GM21737 (cell line): ENCODE data around the gene KCNH2.

Experiments
- ATAC-seq: cut with Tn5 transposase; IDR thresholded peaks from one replicate; pipeline ENCODE4 v1.9.1; 2021; ENCODE audit warnings: mild to moderate bottlenecking, moderate library complexity; ENCODE audit not compliant: unreplicated experiment

Gene KCNH2

DNA sequence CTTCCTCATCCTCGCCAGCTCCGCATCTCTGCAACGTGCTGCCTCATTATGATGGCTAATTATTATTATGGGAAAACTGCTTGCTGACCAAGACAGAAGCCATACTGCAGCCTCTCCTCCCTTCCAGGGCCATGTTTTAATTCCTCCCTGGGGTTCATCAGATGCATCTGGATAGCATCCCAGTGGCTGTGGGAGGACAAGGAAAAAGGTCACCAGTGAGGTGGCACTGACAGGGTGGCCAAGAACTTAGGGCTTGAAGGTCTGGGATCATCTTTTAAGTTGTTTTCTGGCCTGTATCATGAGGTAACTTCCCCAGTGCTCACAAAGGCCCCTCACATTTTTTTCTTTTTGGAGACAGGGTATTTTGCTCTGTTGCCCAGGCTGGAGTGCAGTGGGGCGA lies 39.6 kb downstream of the KCNH2 start:
- no peak for ATAC-seq

DNA sequence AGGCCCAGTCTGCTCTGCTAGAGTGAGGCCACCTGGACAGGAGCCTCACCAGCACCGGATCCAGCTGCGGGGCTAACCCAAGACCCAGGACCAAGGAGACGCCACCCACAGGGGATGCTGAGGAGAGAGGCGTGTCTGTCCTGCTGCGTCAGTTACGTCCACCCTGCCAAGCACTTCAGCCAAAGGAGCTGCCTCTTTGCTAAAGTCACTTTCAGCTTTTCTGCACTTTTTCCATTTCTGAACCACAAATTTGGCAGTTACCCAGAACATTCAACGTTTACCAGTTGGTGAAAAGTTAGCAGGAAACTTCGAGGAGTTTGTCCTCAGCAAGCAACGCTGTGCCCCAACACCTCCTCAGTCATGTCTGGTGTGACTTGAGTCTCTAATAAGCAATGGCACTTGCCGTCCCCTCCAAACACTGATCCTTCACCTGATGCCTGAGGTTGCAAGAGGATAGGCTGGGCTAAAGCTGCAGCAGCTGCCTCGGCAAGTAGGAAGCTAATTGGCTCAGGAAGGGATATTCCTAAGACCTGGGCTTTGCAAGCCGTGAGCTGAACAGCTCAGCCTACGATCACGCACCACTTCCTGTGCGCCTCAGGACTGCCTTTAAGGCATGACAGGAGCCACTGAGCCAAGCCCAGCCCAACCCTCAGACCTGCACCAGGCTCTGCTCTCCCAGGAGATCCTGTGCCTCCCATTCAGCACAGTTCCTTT lies 40.1 kb downstream of the KCNH2 start:
- no peak for ATAC-seq

DNA sequence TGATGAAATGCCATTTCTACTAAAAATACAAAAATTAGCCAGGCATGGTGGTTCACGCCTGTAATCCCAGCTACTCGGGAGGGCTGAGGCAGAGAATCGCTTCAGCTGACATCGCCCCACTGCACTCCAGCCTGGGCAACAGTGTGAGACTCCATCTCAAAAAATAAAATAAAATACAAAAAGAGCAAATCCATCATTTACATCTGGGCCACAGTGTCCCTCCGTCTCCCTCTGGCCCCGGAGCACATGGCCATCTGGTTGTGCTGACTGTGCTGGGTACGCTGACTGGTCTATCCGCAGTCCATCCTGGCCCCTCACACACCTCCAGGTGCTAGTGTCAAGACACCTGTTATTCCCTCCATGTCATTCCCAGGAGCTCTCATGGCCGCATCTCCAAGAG lies 42.1 kb downstream of the KCNH2 start:
- ATAC-seq: no peak

DNA sequence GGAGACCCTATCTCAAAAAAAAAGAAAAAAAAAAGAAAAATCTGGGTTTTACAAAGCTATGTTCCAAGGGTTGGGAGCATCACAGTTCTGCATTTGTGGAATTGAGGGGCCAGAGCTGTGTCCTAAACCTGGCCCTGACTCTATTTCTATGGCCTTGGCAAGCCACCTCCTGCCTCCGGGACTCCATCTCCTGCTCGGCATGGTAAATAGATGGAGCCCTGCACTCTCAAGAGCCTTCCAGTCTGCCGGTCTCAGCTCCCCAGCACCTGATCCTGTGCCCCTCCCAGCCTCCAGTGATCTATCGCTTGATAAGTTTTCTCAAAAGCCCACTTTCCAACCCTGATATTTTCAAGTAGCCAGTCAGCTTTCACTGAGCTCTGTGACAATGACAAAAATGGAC lies 43.0 kb downstream of the KCNH2 start:
- ATAC-seq: no peak

DNA sequence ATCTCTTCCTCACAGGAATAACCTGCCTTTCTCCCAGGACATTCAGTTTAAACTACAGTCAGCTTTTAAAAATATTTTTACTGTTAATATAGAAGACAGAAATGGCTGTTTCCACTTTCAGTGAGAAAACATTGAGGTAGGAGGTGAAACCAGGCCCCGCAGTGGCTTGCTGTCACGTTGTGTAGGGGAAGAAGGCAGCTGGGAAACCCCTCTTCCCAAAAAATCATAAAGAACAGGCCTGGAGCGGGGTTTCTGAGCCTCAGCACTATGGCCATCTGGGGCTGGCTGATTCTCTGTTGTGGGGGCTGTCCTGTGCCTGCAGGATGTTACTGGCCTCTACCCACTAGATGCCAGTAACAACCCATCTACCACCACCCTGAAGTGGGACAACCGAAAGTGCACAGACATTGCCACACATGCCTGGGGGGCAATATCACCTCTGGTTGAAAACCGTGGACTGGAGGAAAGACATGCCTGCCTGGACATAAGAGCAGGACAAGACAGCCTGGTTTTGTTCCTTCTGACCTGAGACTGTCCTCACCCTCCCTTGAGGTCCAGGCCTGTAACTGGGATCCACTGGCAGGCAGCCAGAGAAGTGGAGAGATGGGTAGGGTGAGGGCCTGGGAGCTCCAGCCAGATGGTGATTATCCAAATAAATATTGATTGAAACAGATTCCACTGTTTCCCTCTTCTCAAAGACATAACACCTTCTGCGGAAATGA lies 43.9 kb downstream of the KCNH2 start:
- ATAC-seq: no peak

DNA sequence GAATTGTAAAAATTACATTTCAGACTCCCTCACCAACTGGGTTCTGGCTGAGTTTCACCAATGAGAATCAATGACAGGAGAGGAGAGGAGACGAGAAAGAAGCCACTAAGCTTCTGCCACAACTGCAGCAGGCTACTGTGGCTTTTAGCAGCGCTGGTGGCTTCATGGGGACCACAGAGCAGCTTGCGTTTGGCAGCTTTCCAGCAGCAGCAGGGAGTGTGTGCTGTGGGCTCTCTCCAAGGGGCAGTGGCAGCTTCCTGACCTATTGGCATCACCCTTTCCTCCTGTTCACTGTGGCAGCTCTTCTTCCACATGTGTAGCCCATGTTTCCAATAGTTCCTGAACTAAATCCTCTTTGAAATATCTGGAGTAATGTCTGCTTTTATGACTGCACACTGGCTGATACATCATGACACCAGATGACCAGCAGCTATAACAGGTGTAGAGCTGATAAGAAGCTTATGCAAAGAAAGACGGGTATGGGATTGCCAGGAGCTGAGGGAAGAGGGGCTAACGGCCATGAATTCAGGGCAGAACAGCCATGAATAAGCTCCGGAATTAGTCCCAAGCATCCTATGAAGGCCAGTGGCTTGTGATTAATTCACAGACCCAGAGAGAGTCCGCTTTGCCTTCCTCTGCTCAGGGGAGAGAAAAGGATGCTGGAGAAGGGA lies 46.8 kb downstream of the KCNH2 start:
- no peak for ATAC-seq

DNA sequence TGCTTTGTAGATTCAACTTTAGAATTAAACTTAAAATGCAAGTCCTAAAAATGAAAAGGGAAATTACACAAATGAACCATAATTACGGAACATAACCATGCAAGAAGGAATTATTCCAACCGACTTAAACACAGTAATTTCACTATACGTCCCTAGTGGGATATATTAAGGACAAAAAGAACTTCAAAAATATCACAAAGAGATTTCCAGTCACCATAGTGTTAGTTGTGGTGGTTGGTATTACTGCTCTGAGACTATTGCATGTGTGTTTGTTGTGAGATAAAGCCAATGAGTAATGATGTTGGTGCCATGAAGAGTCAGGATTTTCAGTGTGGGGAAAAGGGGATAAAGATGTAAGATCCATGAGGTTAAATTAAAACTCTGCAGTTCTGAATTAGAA lies 49.6 kb downstream of the KCNH2 start:
- no peak for ATAC-seq

DNA sequence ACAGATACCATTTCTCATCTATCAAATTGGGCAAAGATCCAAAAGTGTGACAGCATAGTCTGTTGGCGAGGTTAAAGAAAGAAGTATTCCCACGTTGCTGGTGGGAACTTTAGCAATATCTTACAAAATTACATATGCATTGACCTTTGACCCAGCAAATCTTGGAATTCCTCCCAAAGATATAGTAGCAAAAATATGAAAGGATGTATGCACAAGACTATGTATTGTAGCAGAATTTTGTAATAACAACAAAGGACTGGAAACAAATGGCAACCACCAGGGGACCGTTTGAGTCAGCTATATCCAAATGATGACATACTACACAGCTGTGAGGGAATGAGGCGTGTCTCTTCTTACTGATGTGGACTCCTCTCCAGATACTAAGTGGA lies 50.2 kb downstream of the KCNH2 start:
- ATAC-seq: no peak

DNA sequence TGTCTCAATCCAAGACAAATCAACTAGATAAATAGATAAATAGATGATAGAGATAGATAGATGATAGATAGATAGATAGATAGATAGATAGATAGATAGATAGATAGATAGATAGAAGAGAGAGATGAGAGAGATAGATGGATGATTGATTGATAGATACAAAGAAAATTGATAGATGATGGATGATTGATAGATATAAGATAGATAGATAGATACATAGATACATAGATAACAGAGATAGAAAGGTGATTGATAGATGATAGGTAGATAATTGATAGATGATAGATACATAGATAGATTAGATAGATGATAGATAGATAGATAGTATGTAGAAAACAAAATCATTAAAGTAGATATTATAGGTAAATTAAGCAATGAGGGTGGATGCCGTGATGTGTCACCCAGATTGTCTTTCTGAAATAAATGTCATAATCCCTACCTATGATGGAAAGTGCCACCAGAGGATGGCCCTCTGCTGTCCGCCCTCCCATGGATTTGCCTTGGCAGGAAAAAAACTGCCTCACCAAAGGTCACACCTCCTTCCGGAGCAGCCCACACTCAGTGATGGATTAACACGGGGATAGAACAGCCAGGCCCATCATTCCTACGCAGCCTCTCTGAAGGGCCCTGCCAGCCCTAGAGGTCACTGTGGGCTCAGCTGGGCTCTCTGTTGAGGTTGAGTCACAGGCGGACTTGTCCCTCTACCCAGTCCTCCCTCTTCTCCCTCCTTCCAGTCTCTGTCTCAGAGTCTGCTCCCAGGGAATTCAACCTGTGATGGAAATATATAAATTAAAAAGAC lies 50.8 kb downstream of the KCNH2 start:
- no peak for ATAC-seq

DNA sequence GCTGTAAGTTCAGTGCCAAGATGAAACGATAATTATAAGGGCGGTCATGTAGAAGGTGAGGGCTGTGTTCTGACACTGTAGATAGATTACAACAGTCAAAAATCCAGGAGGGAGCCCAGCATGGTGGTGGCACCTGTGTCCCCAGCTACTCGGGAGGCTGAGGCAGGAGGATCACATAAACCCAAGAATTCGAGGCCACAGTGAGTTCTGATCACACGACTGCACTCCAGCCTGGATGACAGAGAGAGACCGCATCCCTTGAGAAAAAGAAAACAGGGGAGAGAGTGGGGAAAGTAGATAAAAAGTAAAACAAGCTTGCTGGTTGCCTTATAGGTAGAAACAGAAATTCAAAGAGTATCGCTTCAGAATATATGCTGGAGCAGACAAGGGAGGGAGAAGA lies 52.1 kb downstream of the KCNH2 start:
- no peak for ATAC-seq

DNA sequence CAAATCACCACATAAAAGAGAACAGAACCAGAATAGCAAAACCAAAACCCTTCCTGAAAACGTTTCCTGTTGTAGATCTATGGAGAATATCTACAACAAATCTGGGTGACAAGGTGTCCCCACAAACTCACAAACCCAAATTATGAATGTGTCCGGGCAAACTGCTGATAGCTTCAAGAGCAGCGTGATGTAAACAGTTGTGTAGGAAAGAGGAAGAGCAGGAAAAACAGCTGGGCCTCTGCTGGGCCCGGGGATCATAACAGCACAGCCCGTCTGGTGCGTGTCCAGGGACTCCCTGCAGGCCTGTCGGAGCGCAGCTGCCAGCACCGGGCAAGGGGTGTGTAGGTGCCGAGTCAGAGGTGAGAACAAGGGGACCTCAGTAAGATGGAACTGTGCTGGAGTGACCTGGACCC lies 53.7 kb downstream of the KCNH2 start:
- ATAC-seq: no peak

DNA sequence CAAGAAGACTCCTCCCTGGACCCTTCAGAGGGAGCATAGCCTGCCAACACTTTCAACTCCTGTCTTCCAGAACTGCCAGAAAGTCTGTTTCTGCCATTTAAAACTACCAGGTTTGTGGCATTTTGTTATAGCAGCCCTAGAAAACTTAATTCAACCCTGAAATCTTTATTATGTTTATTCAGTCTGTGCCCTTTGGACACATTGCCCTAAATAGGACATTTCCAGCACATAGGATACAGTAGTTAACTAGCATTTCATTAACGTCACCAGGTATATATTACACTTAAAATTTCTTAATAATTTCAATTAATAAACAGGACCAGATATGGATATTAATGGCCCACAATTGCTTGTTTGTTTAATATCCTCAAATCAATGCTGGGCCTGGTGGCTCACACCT lies 54.3 kb downstream of the KCNH2 start:
- no peak for ATAC-seq

DNA sequence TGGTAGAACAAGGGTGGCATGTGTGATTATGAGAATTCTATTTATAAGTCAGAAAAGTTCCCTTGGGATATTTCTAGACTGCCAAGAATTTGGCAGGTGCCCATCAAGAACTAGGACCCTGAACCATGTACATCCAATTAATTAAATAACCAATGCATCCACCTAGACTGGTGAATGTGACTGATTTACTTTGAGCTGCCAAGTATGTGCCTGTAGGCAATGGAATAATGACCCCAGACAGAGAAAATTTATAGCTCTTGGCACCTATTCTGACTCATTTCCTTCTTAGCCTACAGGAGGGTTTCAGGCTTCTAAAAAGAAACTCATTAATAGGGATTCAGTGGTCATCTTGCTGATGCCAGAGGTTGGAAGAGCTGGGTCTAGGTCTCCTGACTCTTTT lies 54.9 kb downstream of the KCNH2 start:
- no peak for ATAC-seq

DNA sequence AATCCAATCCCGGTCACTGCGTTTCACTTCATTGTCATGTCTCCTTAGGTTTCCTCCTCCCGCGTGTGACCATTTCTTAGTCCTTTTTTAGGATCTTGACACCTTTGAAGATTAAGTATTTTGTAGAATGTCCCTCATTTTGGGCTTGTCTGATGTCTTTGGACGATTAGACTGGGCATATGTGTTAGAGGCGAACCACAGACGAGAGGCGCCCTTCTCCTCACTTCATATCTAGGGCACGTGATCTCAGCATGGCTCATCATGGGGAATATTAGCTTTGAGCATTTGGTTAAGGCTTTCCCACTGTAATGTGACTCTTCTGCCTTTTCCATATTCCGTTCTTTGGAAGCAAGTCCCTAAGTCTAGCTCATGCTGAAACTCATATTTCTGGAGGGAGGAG lies 59.0 kb downstream of the KCNH2 start:
- ATAC-seq: no peak

DNA sequence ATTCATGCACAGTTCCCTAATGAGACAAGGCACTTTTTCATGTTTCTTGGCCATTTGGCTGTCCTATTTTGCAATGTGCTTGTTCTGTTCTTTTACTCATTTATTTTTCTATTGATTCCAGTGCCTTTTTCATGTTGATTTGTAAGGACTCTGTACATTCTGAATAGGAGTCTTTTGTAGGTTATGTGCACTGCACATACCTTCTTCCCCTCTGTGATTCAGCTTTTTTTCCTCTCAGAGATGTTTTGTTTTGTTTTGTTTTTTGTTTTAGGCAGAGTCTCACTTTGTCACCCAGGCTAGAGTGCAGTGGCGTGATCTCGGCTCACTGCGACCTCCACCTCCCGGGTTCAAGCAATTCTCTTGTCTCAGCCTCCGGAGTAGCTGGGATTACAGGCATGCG lies 59.7 kb downstream of the KCNH2 start:
- ATAC-seq: no peak

DNA sequence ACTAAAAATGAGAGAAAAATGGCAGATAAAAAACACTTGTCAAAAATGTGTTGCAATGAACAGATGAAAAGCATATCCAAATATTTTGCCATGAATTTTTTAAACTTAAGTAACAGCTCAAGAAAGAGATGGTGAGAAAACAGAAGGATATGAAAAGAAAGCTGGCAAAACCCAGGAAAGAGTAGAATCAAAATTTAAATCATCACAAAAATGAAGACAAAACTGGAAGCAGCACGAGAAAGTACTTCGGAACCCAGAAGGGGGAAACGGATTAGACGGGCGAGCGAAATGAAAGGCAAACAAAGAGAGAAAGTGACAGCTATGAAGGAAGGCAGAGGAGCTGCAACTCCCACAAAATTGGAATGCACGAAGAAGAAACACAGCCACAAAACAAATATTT lies 60.2 kb downstream of the KCNH2 start:
- no peak for ATAC-seq

DNA sequence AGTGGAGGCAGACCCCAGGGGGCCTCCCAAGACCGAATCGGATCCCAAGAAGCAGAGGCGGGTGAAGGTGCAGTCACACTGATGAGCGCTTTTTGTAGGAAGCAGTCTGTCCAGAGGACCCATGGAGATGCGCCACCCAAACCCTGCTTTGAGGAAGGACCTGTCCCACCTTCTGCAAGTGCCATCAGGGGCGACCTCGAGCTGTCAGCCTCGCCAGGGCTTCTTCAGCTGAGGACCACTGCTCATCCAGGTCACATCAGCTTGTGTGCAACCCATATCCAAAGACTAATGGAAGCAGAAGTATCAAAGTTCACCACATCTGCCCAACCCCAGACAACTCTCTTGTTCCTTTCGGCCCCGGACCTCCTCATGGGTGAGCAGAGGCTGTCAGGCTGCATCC lies 61.5 kb downstream of the KCNH2 start:
- ATAC-seq: no peak

DNA sequence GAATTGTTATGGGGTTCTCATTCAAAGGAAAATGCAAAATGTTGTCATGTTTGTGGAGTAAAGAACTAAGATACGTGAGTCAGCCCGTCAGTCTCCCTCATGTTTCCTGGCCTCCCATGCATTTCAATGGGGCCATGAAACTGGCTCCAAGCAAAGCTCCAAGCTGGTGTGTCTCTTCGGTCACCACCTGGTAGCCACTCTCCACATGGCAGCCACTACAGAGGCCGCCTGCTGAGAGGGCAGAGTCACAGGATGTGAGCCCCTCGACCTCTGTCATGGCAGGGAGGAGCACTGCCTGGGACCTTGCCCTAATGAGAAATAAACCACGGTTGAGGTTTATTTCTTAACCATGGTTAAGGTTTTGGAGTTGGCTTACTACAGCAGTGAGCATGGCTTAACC lies 63.2 kb downstream of the KCNH2 start:
- ATAC-seq: no peak

DNA sequence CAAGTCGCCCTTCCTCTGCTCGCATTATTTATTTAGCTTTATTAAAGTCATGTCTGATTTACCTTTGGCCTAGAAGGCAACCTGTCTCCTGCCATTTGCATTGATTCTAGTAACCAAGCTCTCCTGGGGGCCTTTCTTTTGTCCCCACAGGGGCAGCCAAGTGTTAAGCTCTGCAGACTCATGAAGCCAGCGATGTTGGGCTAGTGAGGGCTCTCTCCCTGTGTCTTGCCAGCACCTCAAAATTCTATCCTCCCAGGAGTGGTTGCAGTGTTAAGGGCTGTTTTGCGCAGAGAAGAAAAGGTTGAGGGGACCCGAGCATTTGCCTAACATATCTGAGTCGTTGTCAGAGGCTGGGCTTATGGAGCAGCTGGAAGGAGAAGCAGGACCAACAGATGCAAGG lies 63.9 kb downstream of the KCNH2 start:
- ATAC-seq: no peak

DNA sequence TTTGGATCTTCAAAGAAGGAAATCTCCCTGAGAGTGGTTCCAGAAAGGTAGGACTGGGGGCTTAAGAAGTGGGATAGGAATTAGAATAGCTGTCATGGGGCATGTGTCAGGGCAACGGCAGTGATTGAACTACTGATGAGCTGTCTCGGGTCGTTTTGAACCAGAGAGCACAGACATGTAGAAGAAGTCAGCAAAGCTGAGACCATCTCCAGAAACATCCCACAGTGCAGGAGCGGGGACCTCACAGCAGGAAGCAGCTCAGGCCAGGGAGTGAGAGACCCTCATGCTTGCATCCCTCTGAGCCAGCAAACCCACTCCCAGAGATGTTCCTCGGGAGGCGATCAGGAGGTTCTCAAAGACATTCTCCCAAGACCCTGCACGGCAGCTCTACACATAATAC lies 65.7 kb downstream of the KCNH2 start:
- ATAC-seq: no peak

DNA sequence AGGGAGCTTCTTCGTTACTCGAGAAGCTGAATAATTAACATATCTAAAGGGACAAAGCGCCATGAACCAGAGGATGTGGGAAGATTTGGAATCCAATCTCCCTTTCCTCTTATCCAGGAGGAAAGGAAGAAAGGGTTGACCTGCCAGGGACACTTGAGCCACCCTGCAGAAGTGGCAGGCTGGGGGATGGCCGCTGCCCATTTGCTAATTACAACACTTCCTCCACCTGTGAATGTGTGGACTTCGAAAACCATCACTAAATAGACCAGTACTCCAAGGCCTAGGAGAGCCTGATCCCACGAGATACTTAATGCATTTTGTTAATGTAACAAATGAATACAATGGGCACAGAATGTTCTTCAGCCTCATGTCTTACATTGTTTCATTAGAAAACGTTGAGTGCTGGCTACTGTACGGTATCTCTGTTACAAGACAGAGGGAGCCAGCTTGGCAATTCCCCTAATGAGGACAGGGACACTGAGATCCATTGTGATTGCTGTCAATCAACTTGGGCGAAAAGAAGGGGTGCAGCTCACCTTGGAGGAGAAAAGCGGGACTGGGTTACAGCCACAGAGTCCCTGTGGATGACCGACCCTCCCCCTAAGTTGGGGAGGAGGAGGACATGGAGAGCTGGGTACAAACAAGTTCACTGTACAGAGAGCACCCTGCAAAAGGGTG lies 66.4 kb downstream of the KCNH2 start:
- no peak for ATAC-seq
